SK-N-SH (cell line): ENCODE data around the gene GVQW3. TPM values are rescaled to one million over a fixed set of nuclear protein-coding genes. Genes with fewer than 3 reads are reported as not detected.

Experiments used
- CTCF ChIA-PET: fragments of 300-600, 350-600 bp; formaldehyde crosslinking; extraction: SDS; loops from one replicate; lab custom pipeline; 2021; lab: Yijun Ruan, JAX
- POLR2A ChIA-PET: fragments of 350-600 bp; sonication (Branson Sonifier 250); formaldehyde crosslinking; extraction: SDS; loops from one replicate; lab custom pipeline; 2020; ENCODE audit warnings: antibody characterized with exemption, inconsistent platforms; lab: Yijun Ruan, JAX
- DNase-seq: peaks from one replicate; pipeline ENCODE4 v3.0.0; 2012
- H2AFZ ChIP-seq: fragments of 200-600 bp; sonication (generic); 2 replicates; pipeline ENCODE4 v1.8.1; 2016; ENCODE audit warnings: antibody characterized with exemption, mild to moderate bottlenecking, low read depth
- H3F3A ChIP-seq: fragments of 200-600 bp; sonication (generic); replicated peaks from 2 replicates; pipeline ENCODE3; 2016; ENCODE audit warnings: antibody characterized with exemption, mild to moderate bottlenecking; ENCODE audit not compliant: insufficient read depth
- H3K27ac ChIP-seq, 2 experiments: fragments of 200-500 bp in 1 of 2; fragments of 200-600 bp in 1 of 2; sonication (Bioruptor generic) in 1 of 2; sonication (generic), shearing (Covaris generic) in 1 of 2; 2 replicates each; pipeline versions ENCODE4 v1.5.1 to v1.6.1; 2014 to 2016; ENCODE audit warnings: low read depth in 2 of 2, inconsistent platforms in 1 of 2, low read length in 1 of 2, mild to moderate bottlenecking in 1 of 2, mixed read lengths in 1 of 2
- H3K27me3 ChIP-seq: fragments of 200-600 bp; sonication (generic), shearing (Covaris generic); 2 replicates; pipeline ENCODE4 v1.6.1; 2016; ENCODE audit warnings: mixed run types; ENCODE audit not compliant: insufficient read depth
- H3K36me3 ChIP-seq, 2 experiments: fragments of 200-500 bp in 1 of 2; fragments of 200-600 bp in 1 of 2; sonication (Bioruptor generic) in 1 of 2; sonication (generic) in 1 of 2; replicated peaks in 1 of 2; 2 replicates each; pipeline versions ENCODE3 to v1.5.1; 2014 to 2016; ENCODE audit warnings: low read length in 1 of 2, mild to moderate bottlenecking in 1 of 2; ENCODE audit not compliant: insufficient read depth in 2 of 2, control insufficient read depth in 1 of 2
- H3K4me1 ChIP-seq, 2 experiments: fragments of 200-500 bp in 1 of 2; fragments of 200-600 bp in 1 of 2; sonication (Bioruptor generic) in 1 of 2; sonication (generic), shearing (Covaris generic) in 1 of 2; 2 replicates each; pipeline versions ENCODE4 v1.5.1 to v1.6.1; 2014 to 2016; ENCODE audit warnings: low read depth in 1 of 2, low read length in 1 of 2, mixed run types in 1 of 2; ENCODE audit not compliant: insufficient read depth in 2 of 2, control insufficient read depth in 1 of 2
- H3K4me2 ChIP-seq: fragments of 200-600 bp; sonication (generic), shearing (Covaris generic); 2 replicates; pipeline ENCODE4 v1.6.1; 2017; ENCODE audit warnings: mixed run types
- H3K4me3 ChIP-seq, 2 experiments: fragments of 200-500 bp in 1 of 2; fragments of 200-600 bp in 1 of 2; sonication (Bioruptor generic) in 1 of 2; sonication (generic), shearing (Covaris generic) in 1 of 2; 2 replicates each; pipeline versions ENCODE4 v1.5.1 to v1.8.1; 2014 to 2016; ENCODE audit warnings: low read depth in 2 of 2, inconsistent platforms in 1 of 2, low read length in 1 of 2, mild to moderate bottlenecking in 1 of 2, mixed read lengths in 1 of 2, moderate library complexity in 1 of 2
- H3K79me2 ChIP-seq: fragments of 200-600 bp; sonication (generic); 2 replicates; pipeline ENCODE4 v1.8.1; 2017; ENCODE audit warnings: mild to moderate bottlenecking; ENCODE audit not compliant: insufficient read depth
- H3K9ac ChIP-seq: fragments of 200-600 bp; sonication (generic); 2 replicates; pipeline ENCODE4 v1.6.1; 2017; ENCODE audit warnings: mixed run types
- H3K9me2 ChIP-seq: fragments of 200-600 bp; sonication (generic); 2 replicates; pipeline ENCODE4 v1.6.1; 2017; ENCODE audit warnings: mixed run types
- H3K9me3 ChIP-seq: fragments of 200-600 bp; sonication (generic); 2 replicates; pipeline ENCODE4 v1.6.1; 2017; ENCODE audit warnings: mixed run types, mild to moderate bottlenecking, moderate library complexity
- H4K20me1 ChIP-seq: fragments of 200-600 bp; sonication (generic); 2 replicates; pipeline ENCODE4 v1.6.1; 2017; ENCODE audit warnings: mild to moderate bottlenecking, mixed run types; ENCODE audit not compliant: insufficient read depth
- EP300 ChIP-seq, 2 experiments: IDR thresholded peaks; 2 replicates each; pipeline versions ENCODE4 v1.4.0 to v1.6.1; 2012; ENCODE audit warnings: borderline replicate concordance in 1 of 2, low read depth in 1 of 2, low read length in 1 of 2
- EZH2phosphoT487 ChIP-seq: fragments of 200-600 bp; sonication (generic); IDR thresholded peaks from 2 replicates; pipeline ENCODE4 v1.6.1; 2017; ENCODE audit warnings: low read depth, mixed run types, mild to moderate bottlenecking, antibody characterized with exemption, moderate library complexity, borderline replicate concordance
- FOXM1 ChIP-seq: IDR thresholded peaks from 2 replicates; pipeline ENCODE4 v1.4.0; 2012; ENCODE audit warnings: low read depth, mild to moderate bottlenecking
- JUND ChIP-seq: IDR thresholded peaks from 2 replicates; pipeline ENCODE4 v1.4.0; 2012
- MXI1 ChIP-seq: IDR thresholded peaks from 2 replicates; pipeline ENCODE4 v1.6.1; 2012; ENCODE audit warnings: mild to moderate bottlenecking, low read depth, low read length, improper control_type of control experiment
- NFIC ChIP-seq: IDR thresholded peaks from 2 replicates; pipeline ENCODE4 v1.4.0; 2012; ENCODE audit warnings: borderline replicate concordance
- NRF1 ChIP-seq: IDR thresholded peaks from 2 replicates; pipeline ENCODE4 v1.6.1; 2012; ENCODE audit warnings: low read depth, mild to moderate bottlenecking, low read length
- RAD21 ChIP-seq: IDR thresholded peaks from 2 replicates; pipeline ENCODE4 v1.6.1; 2012; ENCODE audit warnings: mild to moderate bottlenecking, low read length
- RCOR1 ChIP-seq: fragments of 150-350 bp; IDR thresholded peaks from 2 replicates; pipeline ENCODE4 v1.6.1; 2017; ENCODE audit warnings: antibody characterized with exemption, low read length
- TEAD4 ChIP-seq: IDR thresholded peaks from 2 replicates; pipeline ENCODE4 v1.4.0; 2012; ENCODE audit warnings: mild to moderate bottlenecking, borderline replicate concordance; ENCODE audit not compliant: insufficient read depth
- YY1 ChIP-seq: IDR thresholded peaks from 2 replicates; pipeline ENCODE4 v1.4.0; 2012; ENCODE audit warnings: low read depth, mild to moderate bottlenecking
- WGBS: methylation state at CpG from one replicate; pipeline ENCODE4 v1.1.6; 2017; ENCODE audit warnings: low lambda C conversion rate; 5-methylcytosine and 5-hydroxymethylcytosine counted together
- polyA plus RNA-seq, 3 experiments: library from polyadenylated mRNA; depleted of rRNA; stranded (reverse); fragments of >200 nt; gene quantifications; 2 replicates each; pipeline ENCODE4 v1.2.3, GENCODE V29; 2012
- TF ChIP-seq, protein P1 (sequence below): IDR thresholded peaks from 2 replicates; pipeline ENCODE4 v1.4.0; 2012; ENCODE audit warnings: low read depth, borderline replicate concordance
- TF ChIP-seq, protein P2 (sequence below): IDR thresholded peaks from 2 replicates; pipeline ENCODE4 v1.4.0; 2012; ENCODE audit warnings: low read depth
- TF ChIP-seq, protein P3 (sequence below): fragments of 150-350 bp; IDR thresholded peaks from 2 replicates; pipeline ENCODE4 v1.6.1; 2016; ENCODE audit warnings: mild to moderate bottlenecking, low read depth, low read length
- TF ChIP-seq, protein P4 (sequence below): IDR thresholded peaks from 2 replicates; pipeline ENCODE4; 2012
- TF ChIP-seq, protein P5 (sequence below): IDR thresholded peaks from 2 replicates; pipeline ENCODE4 v1.4.0; 2012; ENCODE audit warnings: low read depth, borderline replicate concordance

Gene GVQW3
- polyA plus RNA-seq, 1 of the 3 experiments (the other 2 are of a cell fraction) = 2.3 TPM

DNA sequence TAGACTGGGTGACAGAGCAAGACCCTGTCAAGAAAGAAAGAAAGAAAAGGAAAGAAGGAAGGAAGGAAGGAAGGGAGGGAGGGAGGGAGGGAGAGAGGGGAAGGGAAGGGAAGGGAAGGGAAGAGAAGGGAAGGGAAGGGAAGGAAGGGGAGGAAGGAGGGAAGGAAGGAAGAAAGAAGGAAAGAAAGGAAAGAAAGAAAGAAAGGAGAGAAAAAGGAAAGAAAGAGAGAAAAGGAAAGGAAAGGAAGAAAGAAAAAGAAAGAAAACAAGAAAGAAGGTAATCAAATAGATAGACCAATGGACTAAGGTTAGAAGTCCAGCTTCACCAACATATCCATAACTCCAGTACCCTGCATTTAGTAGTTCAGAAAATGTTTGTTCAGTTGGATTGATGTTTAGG, 45.5 kb downstream of the GVQW3 start:
- DNase-seq = no peak
- Histone ChIP-seq H3K27me3 (no peaks in the 10 kb centered on the region), H3K4me3 (no peak overlapping the region), H2AFZ (no peak overlapping the region), H3K9ac (no peak overlapping the region), H3K79me2 (no peaks in the 10 kb centered on the region), H3K9me3 (no peaks in the 10 kb centered on the region), H3K36me3 (no peaks in the 10 kb centered on the region), H3F3A (no peaks in the 10 kb centered on the region), H3K4me1 (no peaks in the 10 kb centered on the region; a peak in 1 of 4 replicates), H3K9me2 (no peaks in the 10 kb centered on the region), H3K27ac (no peak overlapping the region), H3K4me2 (no peak overlapping the region), H4K20me1 (no peaks in the 10 kb centered on the region)
- CTCF ChIA-PET = no interaction called here
- POLR2A ChIA-PET = no interaction called here
- TF ChIP-seq, protein P1, sequence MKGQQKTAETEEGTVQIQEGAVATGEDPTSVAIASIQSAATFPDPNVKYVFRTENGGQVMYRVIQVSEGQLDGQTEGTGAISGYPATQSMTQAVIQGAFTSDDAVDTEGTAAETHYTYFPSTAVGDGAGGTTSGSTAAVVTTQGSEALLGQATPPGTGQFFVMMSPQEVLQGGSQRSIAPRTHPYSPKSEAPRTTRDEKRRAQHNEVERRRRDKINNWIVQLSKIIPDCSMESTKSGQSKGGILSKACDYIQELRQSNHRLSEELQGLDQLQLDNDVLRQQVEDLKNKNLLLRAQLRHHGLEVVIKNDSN = no peak
- TF ChIP-seq FOXM1 = no peak
- no peak for TF ChIP-seq JUND
- TF ChIP-seq EP300 (IDR thresholded peaks at IDR 0.05; ENCODE audit: borderline replicate concordance in 1 of 2, low read depth in 1 of 2, low read length in 1 of 2) = no peak
- TF ChIP-seq, protein P2, sequence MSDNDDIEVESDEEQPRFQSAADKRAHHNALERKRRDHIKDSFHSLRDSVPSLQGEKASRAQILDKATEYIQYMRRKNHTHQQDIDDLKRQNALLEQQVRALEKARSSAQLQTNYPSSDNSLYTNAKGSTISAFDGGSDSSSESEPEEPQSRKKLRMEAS = no peak
- TF ChIP-seq RCOR1 = no peak
- no peak for TF ChIP-seq MXI1
- TF ChIP-seq, protein P3, sequence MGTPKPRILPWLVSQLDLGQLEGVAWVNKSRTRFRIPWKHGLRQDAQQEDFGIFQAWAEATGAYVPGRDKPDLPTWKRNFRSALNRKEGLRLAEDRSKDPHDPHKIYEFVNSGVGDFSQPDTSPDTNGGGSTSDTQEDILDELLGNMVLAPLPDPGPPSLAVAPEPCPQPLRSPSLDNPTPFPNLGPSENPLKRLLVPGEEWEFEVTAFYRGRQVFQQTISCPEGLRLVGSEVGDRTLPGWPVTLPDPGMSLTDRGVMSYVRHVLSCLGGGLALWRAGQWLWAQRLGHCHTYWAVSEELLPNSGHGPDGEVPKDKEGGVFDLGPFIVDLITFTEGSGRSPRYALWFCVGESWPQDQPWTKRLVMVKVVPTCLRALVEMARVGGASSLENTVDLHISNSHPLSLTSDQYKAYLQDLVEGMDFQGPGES = no peak
- no peak for TF ChIP-seq YY1
- TF ChIP-seq TEAD4 = no peak

DNA sequence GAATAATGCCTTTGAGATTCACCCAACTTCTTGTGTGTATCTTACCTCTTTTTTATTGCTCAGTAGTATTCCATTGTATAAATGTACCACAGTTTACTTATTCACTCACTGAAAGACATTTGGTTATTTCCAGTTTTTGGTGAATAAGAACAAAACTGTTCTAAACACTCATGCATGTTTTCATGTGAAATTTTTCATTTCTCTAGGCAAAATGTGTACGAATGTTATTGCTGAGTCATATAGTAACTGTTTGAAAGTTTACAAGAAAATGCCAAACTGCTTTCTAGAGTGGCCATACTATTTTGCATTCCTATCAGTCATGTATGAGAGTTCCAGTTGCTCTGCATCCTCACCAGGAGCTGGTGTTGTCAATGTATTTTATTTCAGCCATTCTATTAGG, 54.9 kb downstream of the GVQW3 start:
- Histone ChIP-seq H3K9ac (no peak overlapping the region), H3K36me3 (peaks cover 0 to 5% of the 10 kb centered on the region in 2 experiments), H3K4me2 (no peak overlapping the region), H3K27ac (no peak overlapping the region), H3K4me1 (no peaks in the 10 kb centered on the region; a peak in 1 of 4 replicates), H2AFZ (no peak overlapping the region), H3K9me2 (no peaks in the 10 kb centered on the region), H3K4me3 (no peak overlapping the region), H4K20me1 (no peaks in the 10 kb centered on the region), H3F3A (no peaks in the 10 kb centered on the region), H3K27me3 (no peaks in the 10 kb centered on the region), H3K9me3 (no peaks in the 10 kb centered on the region), H3K79me2 (no peaks in the 10 kb centered on the region)
- POLR2A ChIA-PET = no interaction called here
- no peak for DNase-seq
- TF ChIP-seq NRF1 = no peak
- TF ChIP-seq RAD21 = no peak
- TF ChIP-seq NFIC = no peak
- TF ChIP-seq YY1 = no peak
- TF ChIP-seq, protein P4, sequence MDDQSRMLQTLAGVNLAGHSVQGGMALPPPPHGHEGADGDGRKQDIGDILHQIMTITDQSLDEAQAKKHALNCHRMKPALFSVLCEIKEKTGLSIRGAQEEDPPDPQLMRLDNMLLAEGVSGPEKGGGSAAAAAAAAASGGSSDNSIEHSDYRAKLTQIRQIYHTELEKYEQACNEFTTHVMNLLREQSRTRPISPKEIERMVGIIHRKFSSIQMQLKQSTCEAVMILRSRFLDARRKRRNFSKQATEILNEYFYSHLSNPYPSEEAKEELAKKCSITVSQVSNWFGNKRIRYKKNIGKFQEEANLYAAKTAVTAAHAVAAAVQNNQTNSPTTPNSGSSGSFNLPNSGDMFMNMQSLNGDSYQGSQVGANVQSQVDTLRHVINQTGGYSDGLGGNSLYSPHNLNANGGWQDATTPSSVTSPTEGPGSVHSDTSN = no peak
- TF ChIP-seq, protein P2 = no peak
- no peak for TF ChIP-seq EZH2phosphoT487
- TF ChIP-seq, protein P5, sequence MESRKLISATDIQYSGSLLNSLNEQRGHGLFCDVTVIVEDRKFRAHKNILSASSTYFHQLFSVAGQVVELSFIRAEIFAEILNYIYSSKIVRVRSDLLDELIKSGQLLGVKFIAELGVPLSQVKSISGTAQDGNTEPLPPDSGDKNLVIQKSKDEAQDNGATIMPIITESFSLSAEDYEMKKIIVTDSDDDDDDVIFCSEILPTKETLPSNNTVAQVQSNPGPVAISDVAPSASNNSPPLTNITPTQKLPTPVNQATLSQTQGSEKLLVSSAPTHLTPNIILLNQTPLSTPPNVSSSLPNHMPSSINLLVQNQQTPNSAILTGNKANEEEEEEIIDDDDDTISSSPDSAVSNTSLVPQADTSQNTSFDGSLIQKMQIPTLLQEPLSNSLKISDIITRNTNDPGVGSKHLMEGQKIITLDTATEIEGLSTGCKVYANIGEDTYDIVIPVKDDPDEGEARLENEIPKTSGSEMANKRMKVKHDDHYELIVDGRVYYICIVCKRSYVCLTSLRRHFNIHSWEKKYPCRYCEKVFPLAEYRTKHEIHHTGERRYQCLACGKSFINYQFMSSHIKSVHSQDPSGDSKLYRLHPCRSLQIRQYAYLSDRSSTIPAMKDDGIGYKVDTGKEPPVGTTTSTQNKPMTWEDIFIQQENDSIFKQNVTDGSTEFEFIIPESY = no peak
- TF ChIP-seq, protein P3 = no peak
- TF ChIP-seq JUND = no peak
- CTCF ChIA-PET = no interaction called here
- 76% methylated on average over 1 of the region's 1 CpG for whole genome bisulfite sequencing
